ENCODE measurements around the gene ST7. TPM values are rescaled to one million over a fixed set of nuclear protein-coding genes. Genes with fewer than 3 reads are reported as not detected.

The ST7 gene
- total RNA-seq, 1 experiment from 2014 or later, result 12.9 TPM

- Histone ChIP-seq H3K4ac (ENCODE audit: low read depth, low read length) (no peak overlapping the region), H3K9me3 (ENCODE audit: control insufficient read depth, low read depth, low read length) (no peaks in the 10 kb centered on the region), H3K79me1 (ENCODE audit: insufficient read depth, low read depth, low read length, poor library complexity, severe bottlenecking) (no peaks in the 10 kb centered on the region), H3K9ac (ENCODE audit: extremely low read depth, insufficient read length, low read length) (no peak overlapping the region), H2BK12ac (ENCODE audit: insufficient read length, low read depth, low read length) (no peak overlapping the region), H3K4me2 (ENCODE audit: insufficient read depth, insufficient read length, low read length) (no peak overlapping the region), H2BK20ac (ENCODE audit: low read depth, low read length, poor library complexity, severe bottlenecking) (no peak overlapping the region), H3K23ac (ENCODE audit: insufficient read length, low read depth, low read length) (no peak overlapping the region), H4K5ac (ENCODE audit: insufficient read length, low read depth, low read length) (no peak overlapping the region), H3T11ph (ENCODE audit: low read length) (no peak overlapping the region), H2AFZ (ENCODE audit: low read length) (no peak overlapping the region), H3K4me1 (ENCODE audit: insufficient read depth, low read length) (no peaks in the 10 kb centered on the region; the same call in 1 of the 2 replicates), H3K14ac (ENCODE audit: insufficient read depth, low read length) (no peak overlapping the region), H4K91ac (ENCODE audit: insufficient read length, low read depth, low read length) (no peak overlapping the region), H3K23me2 (ENCODE audit: insufficient read length, low read depth, low read length, poor library complexity, severe bottlenecking) (no peaks in the 10 kb centered on the region), H2BK120ac (ENCODE audit: low read depth, low read length, poor library complexity, severe bottlenecking) (no peak overlapping the region), H3K27ac (ENCODE audit: insufficient read length, low read depth, low read length) (no peak overlapping the region), H3K79me2 (ENCODE audit: insufficient read depth, low read length) (no peaks in the 10 kb centered on the region; the same call in 1 of the 2 replicates), H4K8ac (replicated peaks; ENCODE audit: insufficient read length, low read depth, low read length) (no peak overlapping the region), H3K56ac (ENCODE audit: insufficient read length, low read depth, low read length) (no peak overlapping the region), H4K20me1 (ENCODE audit: control insufficient read depth, insufficient read depth, insufficient read length) (no peaks in the 10 kb centered on the region), H2BK15ac (ENCODE audit: low read depth, low read length) (no peak overlapping the region), H3K18ac (ENCODE audit: insufficient read length, low read depth, low read length) (no peak overlapping the region), H2AK5ac (ENCODE audit: insufficient read length, low read length) (no peak overlapping the region), H3K27me3 (ENCODE audit: insufficient read depth, low read length) (no peaks in the 10 kb centered on the region), H2BK5ac (ENCODE audit: insufficient read length, low read length) (no peak overlapping the region)
- Mint-ChIP-seq H3K4me3 (no peak overlapping the region), H3K27ac (no peak overlapping the region), H3K36me3 (ENCODE audit: insufficient read depth in 1 of 3, low read depth in 3 of 3) (no peaks in the 10 kb centered on the region), H3K27me3 (ENCODE audit: low read depth) (no peaks in the 10 kb centered on the region), H3K4me1 (peaks cover 7 to 15% of the 10 kb centered on the region in 2 experiments), H3K9me3 (no peaks in the 10 kb centered on the region)
- DNase-seq, result no peak
- TF ChIP-seq, protein P1, sequence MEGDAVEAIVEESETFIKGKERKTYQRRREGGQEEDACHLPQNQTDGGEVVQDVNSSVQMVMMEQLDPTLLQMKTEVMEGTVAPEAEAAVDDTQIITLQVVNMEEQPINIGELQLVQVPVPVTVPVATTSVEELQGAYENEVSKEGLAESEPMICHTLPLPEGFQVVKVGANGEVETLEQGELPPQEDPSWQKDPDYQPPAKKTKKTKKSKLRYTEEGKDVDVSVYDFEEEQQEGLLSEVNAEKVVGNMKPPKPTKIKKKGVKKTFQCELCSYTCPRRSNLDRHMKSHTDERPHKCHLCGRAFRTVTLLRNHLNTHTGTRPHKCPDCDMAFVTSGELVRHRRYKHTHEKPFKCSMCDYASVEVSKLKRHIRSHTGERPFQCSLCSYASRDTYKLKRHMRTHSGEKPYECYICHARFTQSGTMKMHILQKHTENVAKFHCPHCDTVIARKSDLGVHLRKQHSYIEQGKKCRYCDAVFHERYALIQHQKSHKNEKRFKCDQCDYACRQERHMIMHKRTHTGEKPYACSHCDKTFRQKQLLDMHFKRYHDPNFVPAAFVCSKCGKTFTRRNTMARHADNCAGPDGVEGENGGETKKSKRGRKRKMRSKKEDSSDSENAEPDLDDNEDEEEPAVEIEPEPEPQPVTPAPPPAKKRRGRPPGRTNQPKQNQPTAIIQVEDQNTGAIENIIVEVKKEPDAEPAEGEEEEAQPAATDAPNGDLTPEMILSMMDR (conservative IDR thresholded peaks at IDR 0.05), result no peak
- WGBS (ENCODE audit: extremely low coverage, insufficient read length, low lambda C conversion rate), result no CpG with 5 or more reads among the region's 1 CpG
Observed at GRCh38 chr7:117004899-117005298, 51.6 kb downstream of the ST7 start.
